ENCODE measurements around the gene CCNA1. TPM values are rescaled to one million over a fixed set of nuclear protein-coding genes. Genes with fewer than 3 reads are reported as not detected.
A peak's percentile ranks its signal among the peaks of the same experiment; 100 is the strongest.

CCNA1 gene
- total RNA-seq: 0.25 and 0.26 TPM in 2 replicates
- long read RNA-seq: 0 reads

GRCh38 chr13:36432106-36432544 lies at the start of gene CCNA1:
Gene CCNA1, plus strand, starts transcription at chr13:36432495. Its CDS starts 562 bp downstream, at chr13:36433057.
- H3K27ac Mint-ChIP-seq (ENCODE audit: unreplicated experiment): no peak within 1 kb of the TSS
- peaks cover 3% of the 10 kb centered on the region for H3K36me3 Mint-ChIP-seq (ENCODE audit: low read depth)
- no peak for TF ChIP-seq CTCF (conservative IDR thresholded peaks at IDR 0.05)
- peak within 1 kb of the TSS; percentile 79 for H3K4me3 Mint-ChIP-seq
- DNase-seq (ENCODE audit: low read depth, low spot score): peak; percentile 44
- peaks cover 94% of the 10 kb centered on the region for H3K27me3 Mint-ChIP-seq (ENCODE audit: low read depth)
- no peaks in the 10 kb centered on the region for H3K9me3 Mint-ChIP-seq
- H3K4me1 Mint-ChIP-seq: peaks cover 12% of the 10 kb centered on the region

- TF ChIP-seq CTCF (conservative IDR thresholded peaks at IDR 0.05): no peak
- Mint-ChIP-seq H3K4me1 (no peaks in the 10 kb centered on the region), H3K9me3 (peaks cover 3% of the 10 kb centered on the region), H3K4me3 (no peak overlapping the region), H3K36me3 (ENCODE audit: low read depth) (no peaks in the 10 kb centered on the region), H3K27ac (ENCODE audit: unreplicated experiment) (no peak overlapping the region), H3K27me3 (ENCODE audit: low read depth) (no peaks in the 10 kb centered on the region)
- DNase-seq (ENCODE audit: low read depth, low spot score): no peak
Measured at GRCh38 chr13:36385489-36385888, 46.8 kb upstream of the CCNA1 start.

GRCh38 chr13:36395280-36395679 lies 37.0 kb upstream of the CCNA1 start:
- TF ChIP-seq CTCF (conservative IDR thresholded peaks at IDR 0.05): no peak
- Mint-ChIP-seq H3K9me3 (peaks cover 3% of the 10 kb centered on the region), H3K27ac (ENCODE audit: unreplicated experiment) (no peak overlapping the region), H3K27me3 (ENCODE audit: low read depth) (no peaks in the 10 kb centered on the region), H3K4me3 (no peak overlapping the region), H3K36me3 (ENCODE audit: low read depth) (no peaks in the 10 kb centered on the region), H3K4me1 (no peaks in the 10 kb centered on the region)
- DNase-seq (ENCODE audit: low read depth, low spot score): no peak

- Mint-ChIP-seq H3K27ac (ENCODE audit: unreplicated experiment) (no peak overlapping the region), H3K36me3 (ENCODE audit: low read depth) (no peaks in the 10 kb centered on the region), H3K4me1 (no peaks in the 10 kb centered on the region), H3K27me3 (ENCODE audit: low read depth) (peaks cover 6% of the 10 kb centered on the region), H3K4me3 (no peak overlapping the region), H3K9me3 (peaks cover 6% of the 10 kb centered on the region)
- TF ChIP-seq CTCF (conservative IDR thresholded peaks at IDR 0.05): no peak
- no peak for DNase-seq (ENCODE audit: low read depth, low spot score)
Measured at GRCh38 chr13:36405151-36405550, 27.1 kb upstream of the CCNA1 start.

- no peak for DNase-seq (ENCODE audit: low read depth, low spot score)
- Mint-ChIP-seq H3K9me3 (peaks cover 12% of the 10 kb centered on the region), H3K27me3 (ENCODE audit: low read depth) (peaks cover 4% of the 10 kb centered on the region), H3K27ac (ENCODE audit: unreplicated experiment) (no peak overlapping the region), H3K4me3 (no peak overlapping the region), H3K36me3 (ENCODE audit: low read depth) (no peaks in the 10 kb centered on the region), H3K4me1 (no peaks in the 10 kb centered on the region)
- TF ChIP-seq CTCF (conservative IDR thresholded peaks at IDR 0.05): no peak
Measured at GRCh38 chr13:36412736-36413135, 19.6 kb upstream of the CCNA1 start.

GRCh38 chr13:36413161-36413560 lies 19.1 kb upstream of the CCNA1 start:
- no peaks in the 10 kb centered on the region for H3K4me1 Mint-ChIP-seq
- no peaks in the 10 kb centered on the region for H3K36me3 Mint-ChIP-seq (ENCODE audit: low read depth)
- H3K9me3 Mint-ChIP-seq: peaks cover 9% of the 10 kb centered on the region
- DNase-seq (ENCODE audit: low read depth, low spot score): no peak
- H3K27me3 Mint-ChIP-seq (ENCODE audit: low read depth): peaks cover under 1% of the 10 kb centered on the region
- no peak overlapping the region for H3K4me3 Mint-ChIP-seq
- H3K27ac Mint-ChIP-seq (ENCODE audit: unreplicated experiment): no peak overlapping the region
- no peak for TF ChIP-seq CTCF (conservative IDR thresholded peaks at IDR 0.05)
